K562 (cell line): ENCODE measurements around the gene MGST2. TPM values are rescaled to one million over a fixed set of nuclear protein-coding genes. Genes with fewer than 3 reads are reported as not detected.

ENCODE experiments used
- CC2D1A ChIP-seq: fragments of 450-650 bp; IDR thresholded peaks from 2 replicates; pipeline ENCODE4 v1.6.1; 2017; ENCODE audit warnings: mild to moderate bottlenecking
- HCFC1 ChIP-seq: IDR thresholded peaks from 2 replicates; pipeline ENCODE4 v1.6.1; 2012; ENCODE audit warnings: low read depth, low read length, improper control_type of control experiment
- HDGF ChIP-seq: fragments of 450-650 bp; IDR thresholded peaks from 2 replicates; pipeline ENCODE4 v1.6.1; 2016
- NUFIP1 ChIP-seq: fragments of 450-650 bp; IDR thresholded peaks from 2 replicates; pipeline ENCODE4 v1.6.1; 2018; ENCODE audit not compliant: partially characterized antibody
- RBM15 ChIP-seq: fragments of 200-400 bp; formaldehyde crosslinking; IDR thresholded peaks from 2 replicates; pipeline ENCODE4 v1.6.1; 2018; ENCODE audit warnings: mild to moderate bottlenecking, low read length, moderate library complexity; ENCODE audit not compliant: insufficient read depth
- SRF ChIP-seq, 2 experiments: fragments of 250-450, 450-650 bp in 1 of 2; sonication (Bioruptor Pico) in 1 of 2; sonication (generic) in 1 of 2; formaldehyde crosslinking; IDR thresholded peaks; 2 replicates each; pipeline versions ENCODE4 v1.5.0 to v1.5.1; 2020 to 2022; ENCODE audit warnings: mild to moderate bottlenecking in 1 of 2, missing genetic modification reagents in 1 of 2
- ZNF589 ChIP-seq: fragments of 200-800 bp; sonication (Bioruptor generic); IDR thresholded peaks from 2 replicates; pipeline ENCODE4 v1.6.1; 2016; ENCODE audit warnings: low read depth, missing genetic modification characterization, missing compliant biosample characterization
- polyA plus RNA-seq, 8 experiments: library from polyadenylated mRNA; depleted of rRNA in 4 of 8; stranded (reverse) in 5 of 8; unstranded in 3 of 8; fragments of >200 nt; fragmentation: Nextera tagmentation in 2 of 8; fragmentation: Illumina TruSeq in 1 of 8; extraction: Ambion mirVana in 2 of 8; extraction: Trizol in 1 of 8; gene quantifications; 2 replicates each; pipeline versions ENCODE4 v1.2.1 to v1.2.3, GENCODE V29; 2011 to 2014; ENCODE audit warnings: inconsistent platforms in 1 of 8, missing spikeins in 1 of 8
- total RNA-seq, 7 experiments: library from RNA; depleted of rRNA in 6 of 7; stranded (reverse); fragments of >200 nt in 6 of 7; fragmentation: Illumina TruSeq in 2 of 7; extraction: Trizol in 2 of 7; gene quantifications; 2 replicates each; pipeline versions ENCODE4 v1.2.1 to v1.2.3, GENCODE V29; 2011 to 2021; ENCODE audit warnings: low replicate concordance in 1 of 7
- TF ChIP-seq, protein P1 (sequence below): fragments of 200-600 bp; sonication (generic); IDR thresholded peaks from one replicate; pipeline ENCODE4 v1.6.1; 2012; ENCODE audit warnings: mild to moderate bottlenecking, low read depth, low read length, inconsistent platforms

MGST2 gene
- total and polyA plus RNA-seq, 9 of the 15 experiments (the other 6 are each of a cell fraction or from before 2014, with no cell fraction given): 38.7 to 115 (median 84.6) TPM

DNA sequence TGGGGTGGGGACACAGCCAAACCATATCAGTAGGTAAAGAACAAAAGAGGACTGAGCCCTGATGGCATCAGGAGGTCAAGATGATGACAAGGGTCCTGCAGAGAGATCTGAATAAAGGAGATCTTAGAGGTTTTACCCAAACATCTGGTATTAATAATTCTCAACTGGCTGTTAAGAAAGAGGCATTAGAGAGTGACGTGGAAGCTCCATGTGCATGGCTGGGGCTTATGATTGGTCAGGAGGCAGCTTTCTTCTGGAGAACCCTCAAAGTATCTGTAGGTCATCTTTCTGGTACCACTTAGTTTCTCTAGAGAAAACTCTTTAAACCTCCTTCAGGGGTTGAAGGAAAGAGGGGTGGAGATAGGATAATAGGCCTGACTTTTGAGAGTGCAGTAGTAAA, 18.7 kb downstream of the MGST2 start (continued):
- TF ChIP-seq, protein P1, sequence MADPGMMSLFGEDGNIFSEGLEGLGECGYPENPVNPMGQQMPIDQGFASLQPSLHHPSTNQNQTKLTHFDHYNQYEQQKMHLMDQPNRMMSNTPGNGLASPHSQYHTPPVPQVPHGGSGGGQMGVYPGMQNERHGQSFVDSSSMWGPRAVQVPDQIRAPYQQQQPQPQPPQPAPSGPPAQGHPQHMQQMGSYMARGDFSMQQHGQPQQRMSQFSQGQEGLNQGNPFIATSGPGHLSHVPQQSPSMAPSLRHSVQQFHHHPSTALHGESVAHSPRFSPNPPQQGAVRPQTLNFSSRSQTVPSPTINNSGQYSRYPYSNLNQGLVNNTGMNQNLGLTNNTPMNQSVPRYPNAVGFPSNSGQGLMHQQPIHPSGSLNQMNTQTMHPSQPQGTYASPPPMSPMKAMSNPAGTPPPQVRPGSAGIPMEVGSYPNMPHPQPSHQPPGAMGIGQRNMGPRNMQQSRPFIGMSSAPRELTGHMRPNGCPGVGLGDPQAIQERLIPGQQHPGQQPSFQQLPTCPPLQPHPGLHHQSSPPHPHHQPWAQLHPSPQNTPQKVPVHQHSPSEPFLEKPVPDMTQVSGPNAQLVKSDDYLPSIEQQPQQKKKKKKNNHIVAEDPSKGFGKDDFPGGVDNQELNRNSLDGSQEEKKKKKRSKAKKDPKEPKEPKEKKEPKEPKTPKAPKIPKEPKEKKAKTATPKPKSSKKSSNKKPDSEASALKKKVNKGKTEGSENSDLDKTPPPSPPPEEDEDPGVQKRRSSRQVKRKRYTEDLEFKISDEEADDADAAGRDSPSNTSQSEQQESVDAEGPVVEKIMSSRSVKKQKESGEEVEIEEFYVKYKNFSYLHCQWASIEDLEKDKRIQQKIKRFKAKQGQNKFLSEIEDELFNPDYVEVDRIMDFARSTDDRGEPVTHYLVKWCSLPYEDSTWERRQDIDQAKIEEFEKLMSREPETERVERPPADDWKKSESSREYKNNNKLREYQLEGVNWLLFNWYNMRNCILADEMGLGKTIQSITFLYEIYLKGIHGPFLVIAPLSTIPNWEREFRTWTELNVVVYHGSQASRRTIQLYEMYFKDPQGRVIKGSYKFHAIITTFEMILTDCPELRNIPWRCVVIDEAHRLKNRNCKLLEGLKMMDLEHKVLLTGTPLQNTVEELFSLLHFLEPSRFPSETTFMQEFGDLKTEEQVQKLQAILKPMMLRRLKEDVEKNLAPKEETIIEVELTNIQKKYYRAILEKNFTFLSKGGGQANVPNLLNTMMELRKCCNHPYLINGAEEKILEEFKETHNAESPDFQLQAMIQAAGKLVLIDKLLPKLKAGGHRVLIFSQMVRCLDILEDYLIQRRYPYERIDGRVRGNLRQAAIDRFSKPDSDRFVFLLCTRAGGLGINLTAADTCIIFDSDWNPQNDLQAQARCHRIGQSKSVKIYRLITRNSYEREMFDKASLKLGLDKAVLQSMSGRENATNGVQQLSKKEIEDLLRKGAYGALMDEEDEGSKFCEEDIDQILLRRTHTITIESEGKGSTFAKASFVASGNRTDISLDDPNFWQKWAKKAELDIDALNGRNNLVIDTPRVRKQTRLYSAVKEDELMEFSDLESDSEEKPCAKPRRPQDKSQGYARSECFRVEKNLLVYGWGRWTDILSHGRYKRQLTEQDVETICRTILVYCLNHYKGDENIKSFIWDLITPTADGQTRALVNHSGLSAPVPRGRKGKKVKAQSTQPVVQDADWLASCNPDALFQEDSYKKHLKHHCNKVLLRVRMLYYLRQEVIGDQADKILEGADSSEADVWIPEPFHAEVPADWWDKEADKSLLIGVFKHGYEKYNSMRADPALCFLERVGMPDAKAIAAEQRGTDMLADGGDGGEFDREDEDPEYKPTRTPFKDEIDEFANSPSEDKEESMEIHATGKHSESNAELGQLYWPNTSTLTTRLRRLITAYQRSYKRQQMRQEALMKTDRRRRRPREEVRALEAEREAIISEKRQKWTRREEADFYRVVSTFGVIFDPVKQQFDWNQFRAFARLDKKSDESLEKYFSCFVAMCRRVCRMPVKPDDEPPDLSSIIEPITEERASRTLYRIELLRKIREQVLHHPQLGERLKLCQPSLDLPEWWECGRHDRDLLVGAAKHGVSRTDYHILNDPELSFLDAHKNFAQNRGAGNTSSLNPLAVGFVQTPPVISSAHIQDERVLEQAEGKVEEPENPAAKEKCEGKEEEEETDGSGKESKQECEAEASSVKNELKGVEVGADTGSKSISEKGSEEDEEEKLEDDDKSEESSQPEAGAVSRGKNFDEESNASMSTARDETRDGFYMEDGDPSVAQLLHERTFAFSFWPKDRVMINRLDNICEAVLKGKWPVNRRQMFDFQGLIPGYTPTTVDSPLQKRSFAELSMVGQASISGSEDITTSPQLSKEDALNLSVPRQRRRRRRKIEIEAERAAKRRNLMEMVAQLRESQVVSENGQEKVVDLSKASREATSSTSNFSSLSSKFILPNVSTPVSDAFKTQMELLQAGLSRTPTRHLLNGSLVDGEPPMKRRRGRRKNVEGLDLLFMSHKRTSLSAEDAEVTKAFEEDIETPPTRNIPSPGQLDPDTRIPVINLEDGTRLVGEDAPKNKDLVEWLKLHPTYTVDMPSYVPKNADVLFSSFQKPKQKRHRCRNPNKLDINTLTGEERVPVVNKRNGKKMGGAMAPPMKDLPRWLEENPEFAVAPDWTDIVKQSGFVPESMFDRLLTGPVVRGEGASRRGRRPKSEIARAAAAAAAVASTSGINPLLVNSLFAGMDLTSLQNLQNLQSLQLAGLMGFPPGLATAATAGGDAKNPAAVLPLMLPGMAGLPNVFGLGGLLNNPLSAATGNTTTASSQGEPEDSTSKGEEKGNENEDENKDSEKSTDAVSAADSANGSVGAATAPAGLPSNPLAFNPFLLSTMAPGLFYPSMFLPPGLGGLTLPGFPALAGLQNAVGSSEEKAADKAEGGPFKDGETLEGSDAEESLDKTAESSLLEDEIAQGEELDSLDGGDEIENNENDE: no peak
- no peak for TF ChIP-seq HCFC1
- TF ChIP-seq NUFIP1: no peak
- no peak for TF ChIP-seq ZNF589 (CRISPR knock-in tag)
- TF ChIP-seq HDGF: no peak
- TF ChIP-seq RBM15: no peak
- no peak for TF ChIP-seq SRF (CRISPR knock-in tag; IDR thresholded peaks at IDR 0.05)
- TF ChIP-seq CC2D1A: no peak
- TF ChIP-seq, all 486 proteins: peak for 0
